Measurements from ENCODE around the gene MTOR. TPM values are rescaled to one million over a fixed set of nuclear protein-coding genes. Genes with fewer than 3 reads are reported as not detected.
"Not testable (repeated sequence)": the region's sequence is repeated elsewhere in the genome, so short reads cannot be mapped to it uniquely, and the experiment has no call there.

The MTOR gene
- total RNA-seq, 4 donors from 2014 or later, result 22.9 to 51.5 (median 40.3) TPM

DNA sequence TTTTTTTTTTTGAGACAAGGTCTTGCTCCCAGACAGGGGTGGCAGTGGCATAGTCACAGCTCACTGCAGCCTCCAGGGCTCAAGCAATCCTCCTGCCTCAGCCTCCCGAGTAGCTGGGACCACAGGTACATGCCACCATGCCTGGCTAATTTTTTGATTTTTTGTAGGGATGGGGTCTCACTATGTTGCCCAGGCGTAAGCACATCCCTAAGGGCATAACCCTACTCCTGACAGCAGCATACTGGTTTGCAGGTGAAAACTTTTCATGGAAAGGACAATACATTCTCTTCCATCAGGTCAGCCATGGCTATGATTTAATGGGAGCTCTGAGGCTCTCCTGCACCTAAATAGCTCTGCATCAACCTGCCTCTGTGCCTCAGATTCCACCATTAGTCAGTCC is 40.0 kb upstream of the MTOR start:
- no peaks in the 10 kb centered on the region for H3K9me3 ChIP-seq
- H3K4me1 ChIP-seq, result no peaks in the 10 kb centered on the region
- H3K27me3 ChIP-seq, result no peaks in the 10 kb centered on the region
- no peak for TF ChIP-seq POLR2A (IDR thresholded peaks at IDR 0.05)
- no peak for TF ChIP-seq CTCF (IDR thresholded peaks at IDR 0.05)
- no peak overlapping the region for H3K4me3 ChIP-seq
- intact Hi-C loops (cut with DNase I; ENCODE audit: low total_unique reads), result no loop called here
- DNase-seq, result no peak
- H3K27ac ChIP-seq, result no peak overlapping the region
- no peaks in the 10 kb centered on the region for H3K36me3 ChIP-seq

DNA sequence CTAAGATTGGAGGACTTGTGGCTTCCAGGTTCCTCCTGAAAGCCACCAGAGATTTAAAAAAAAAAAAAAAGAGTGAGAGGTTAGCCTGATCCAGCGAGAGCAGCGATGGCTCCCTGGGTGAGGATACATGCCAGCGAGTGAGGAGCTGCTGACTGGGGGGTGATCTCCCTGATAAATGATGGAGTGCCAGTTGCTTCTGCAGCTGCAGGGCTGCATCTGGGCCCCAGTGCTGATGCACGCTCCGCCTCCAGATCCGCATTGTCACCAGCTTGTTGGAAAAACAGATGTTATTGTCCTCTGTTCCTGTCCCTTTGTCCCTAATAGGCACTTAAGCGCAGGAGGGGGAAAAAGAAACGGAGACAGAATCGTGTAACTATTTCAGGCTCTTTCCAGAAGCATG is 39.2 kb upstream of the MTOR start:
- no peak for DNase-seq
- Histone ChIP-seq H3K9me3 (no peaks in the 10 kb centered on the region), H3K36me3 (no peaks in the 10 kb centered on the region), H3K4me3 (no peak overlapping the region), H3K27ac (no peak overlapping the region), H3K27me3 (no peaks in the 10 kb centered on the region), H3K4me1 (no peaks in the 10 kb centered on the region)
- intact Hi-C loops (cut with DNase I; ENCODE audit: low total_unique reads), result no loop called here
- TF ChIP-seq CTCF (IDR thresholded peaks at IDR 0.05) (no peak), POLR2A (IDR thresholded peaks at IDR 0.05) (no peak)

GRCh38 chr1:11299225-11299574 is 36.8 kb upstream of the MTOR start:
- Histone ChIP-seq H3K27me3 (no peaks in the 10 kb centered on the region), H3K9me3 (no peaks in the 10 kb centered on the region), H3K4me1 (no peaks in the 10 kb centered on the region), H3K27ac (no peak overlapping the region), H3K36me3 (no peaks in the 10 kb centered on the region), H3K4me3 (no peak overlapping the region)
- TF ChIP-seq CTCF (IDR thresholded peaks at IDR 0.05), result no peak
- no peak for TF ChIP-seq POLR2A (IDR thresholded peaks at IDR 0.05)
- DNase-seq, result no peak
- intact Hi-C loops (cut with DNase I; ENCODE audit: low total_unique reads), result no loop called here

GRCh38 chr1:11298390-11299224 is 36.3 kb upstream of the MTOR start:
- Histone ChIP-seq H3K9me3 (no peaks in the 10 kb centered on the region), H3K4me1 (no peaks in the 10 kb centered on the region), H3K27me3 (no peaks in the 10 kb centered on the region), H3K4me3 (no peak overlapping the region), H3K36me3 (no peaks in the 10 kb centered on the region), H3K27ac (no peak overlapping the region)
- intact Hi-C loops (cut with DNase I; ENCODE audit: low total_unique reads), result no loop called here
- no peak for DNase-seq
- TF ChIP-seq CTCF (IDR thresholded peaks at IDR 0.05) (no peak), POLR2A (IDR thresholded peaks at IDR 0.05) (no peak)

GRCh38 chr1:11297774-11298173 is 35.4 kb upstream of the MTOR start:
- H3K4me3 ChIP-seq; H3K27ac ChIP-seq; H3K27me3 ChIP-seq; H3K9me3 ChIP-seq; intact Hi-C loops (cut with DNase I; ENCODE audit: low total_unique reads); H3K36me3 ChIP-seq; DNase-seq; H3K4me1 ChIP-seq: not testable (repeated sequence)
